GM12865 (cell line): Measurements from ENCODE around the gene DTHD1.

Source experiments
- DNase-seq: peaks from one replicate; pipeline ENCODE4 v3.0.0; 2010; ENCODE audit warnings: low read depth
- H3K4me3 ChIP-seq: 2 replicates; pipeline ENCODE4 v1.5.1; 2011; ENCODE audit warnings: mild to moderate bottlenecking, low read depth, low read length, control low read depth
- CTCF ChIP-seq: IDR thresholded peaks from 2 replicates; pipeline ENCODE4 v1.5.1; 2011; ENCODE audit warnings: low read length, control low read depth, low read depth, inconsistent platforms; ENCODE audit not compliant: insufficient read depth; ENCODE audit errors: missing control alignments

The DTHD1 gene

DNA sequence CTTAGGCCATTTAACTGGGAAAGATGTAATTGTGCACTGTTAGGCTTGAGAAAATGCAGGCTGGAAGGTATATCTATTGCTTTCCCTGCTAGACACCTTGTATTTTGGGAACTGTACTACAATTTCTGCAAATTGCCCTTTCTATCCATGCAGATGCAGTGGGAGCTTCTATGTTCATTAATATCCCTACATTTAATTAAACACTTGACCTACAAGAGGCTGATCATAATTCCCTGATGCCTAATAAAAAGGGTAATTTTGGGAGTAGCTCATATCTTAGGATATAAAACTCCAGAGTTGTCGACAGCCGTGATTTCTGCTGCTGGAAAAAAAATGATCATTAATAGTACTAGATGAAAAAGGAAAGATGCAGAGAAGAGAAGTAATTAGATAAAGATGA is 19.7 kb downstream of the DTHD1 start:
- DNase-seq: no peak
- no peak overlapping the region for H3K4me3 ChIP-seq
- TF ChIP-seq CTCF: no peak

DNA sequence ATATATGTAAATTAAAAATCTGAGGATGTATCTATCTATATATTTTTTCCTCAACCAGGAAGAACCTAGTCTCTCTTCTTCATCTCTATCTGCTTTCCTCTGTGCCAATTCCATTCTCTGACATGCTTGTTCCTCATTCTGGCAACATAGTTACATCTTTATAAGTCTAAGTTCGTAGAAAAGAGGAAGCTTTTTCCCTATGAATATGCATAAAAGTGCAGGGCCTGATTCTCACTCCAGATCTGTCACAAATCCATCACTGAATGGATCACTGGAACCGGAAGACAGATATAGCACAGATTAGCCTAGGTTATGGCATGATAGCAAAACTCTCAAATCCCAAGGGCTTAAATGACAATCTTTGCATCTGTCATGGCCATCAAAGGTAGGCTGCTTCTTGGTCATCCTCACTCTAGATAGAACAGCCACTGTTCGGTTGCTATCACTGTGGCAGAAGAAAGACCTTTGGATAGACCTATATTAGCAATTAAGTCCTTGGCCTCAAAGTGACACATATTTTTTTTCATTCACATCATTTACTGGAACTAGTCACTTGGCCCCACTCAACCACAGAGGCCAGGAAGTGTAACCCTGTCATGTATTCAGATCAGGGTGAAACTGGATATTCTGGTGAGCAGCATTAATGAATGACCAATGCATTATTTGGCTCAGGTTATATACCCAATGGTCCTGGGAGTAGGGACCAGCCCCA is 22.2 kb downstream of the DTHD1 start:
- no peak for TF ChIP-seq CTCF
- no peak overlapping the region for H3K4me3 ChIP-seq
- no peak for DNase-seq

DNA sequence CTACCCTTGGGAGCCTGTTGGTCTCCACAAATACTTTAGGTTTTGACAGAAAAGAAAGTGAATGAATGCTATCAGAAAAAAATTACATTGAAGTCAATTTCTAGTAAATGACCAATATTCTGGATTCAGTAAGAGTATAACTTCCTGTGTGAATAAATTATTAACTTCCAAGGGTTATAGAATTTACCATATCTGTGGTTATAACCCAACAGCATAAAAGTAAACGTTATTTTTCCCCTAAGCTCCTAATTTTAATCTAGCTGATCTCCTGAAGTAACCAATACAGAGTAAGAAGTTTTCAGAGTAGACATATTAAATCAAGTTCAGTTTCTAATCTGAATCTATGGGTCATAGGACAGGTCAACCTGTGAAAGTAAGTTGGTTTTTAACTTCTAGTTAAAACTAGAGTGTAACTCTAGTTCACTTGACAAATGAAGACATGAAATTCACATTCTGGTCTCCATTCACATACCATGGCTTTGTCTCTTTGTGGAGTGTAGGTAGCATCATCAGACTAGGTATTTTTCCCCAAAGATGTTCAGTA is 22.8 kb downstream of the DTHD1 start:
- no peak overlapping the region for H3K4me3 ChIP-seq
- no peak for DNase-seq
- no peak for TF ChIP-seq CTCF

GRCh38 chr4:36308150-36308549 is 26.7 kb downstream of the DTHD1 start:
- no peak overlapping the region for H3K4me3 ChIP-seq
- TF ChIP-seq CTCF: no peak
- no peak for DNase-seq

DNA sequence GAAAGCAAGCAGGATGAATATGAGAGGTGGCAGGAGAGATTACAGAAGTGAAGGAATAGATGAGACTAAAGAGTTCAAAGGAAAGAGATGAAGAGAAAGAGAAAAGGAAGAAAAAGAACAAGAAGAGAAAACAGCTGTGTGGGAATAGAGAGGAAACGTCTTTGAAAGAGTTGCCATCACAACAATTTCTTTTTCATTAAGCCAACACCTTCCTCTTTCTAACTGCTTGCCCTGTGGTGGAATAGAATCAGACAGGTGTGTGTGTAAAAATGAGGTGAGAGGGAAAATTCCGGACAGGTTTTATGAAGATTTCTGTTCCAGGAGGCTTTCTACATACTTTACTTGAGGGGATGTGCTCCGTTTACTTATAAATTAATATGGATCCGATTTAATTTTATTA is 28.8 kb downstream of the DTHD1 start:
- DNase-seq: no peak
- no peak for TF ChIP-seq CTCF
- no peak overlapping the region for H3K4me3 ChIP-seq

- H3K4me3 ChIP-seq: no peak overlapping the region
- peak; percentile 66 for DNase-seq
Measured at GRCh38 chr4:36310793-36311192, 29.4 kb downstream of the DTHD1 start.

More at GRCh38 chr4:36310793-36311192, 29.4 kb downstream of the DTHD1 start:
- no peak for TF ChIP-seq CTCF
